GM23338 (cell line): Measurements from ENCODE around the gene COL20A1. TPM values are rescaled to one million over a fixed set of nuclear protein-coding genes. Genes with fewer than 3 reads are reported as not detected.

Experiments
- ATAC-seq: fragments of 200-7000 bp; cut with Tn5 transposase; 3 replicates; pipeline ENCODE4 v1.9.1; 2020
- DNase-seq: peaks from one replicate; pipeline ENCODE4 v3.0.0-alpha.2; 2015; ENCODE audit warnings: low spot score
- H2AFZ ChIP-seq: fragments of 200-600 bp; sonication (generic); 2 replicates; pipeline ENCODE4 v1.8.0; 2016; ENCODE audit warnings: antibody characterized with exemption, mild to moderate bottlenecking, moderate library complexity
- H3F3A ChIP-seq: fragments of 200-600 bp; sonication (generic); replicated peaks from 2 replicates; pipeline ENCODE4 v1.8.0; 2017; ENCODE audit warnings: antibody characterized with exemption, mixed run types, low read depth
- H3K27ac ChIP-seq: fragments of 200-600 bp; sonication (generic); 2 replicates; pipeline ENCODE4 v1.6.1; 2016; ENCODE audit warnings: low read depth
- H3K27me3 ChIP-seq: fragments of 200-600 bp; sonication (generic); 2 replicates; pipeline ENCODE4 v1.8.0; 2016; ENCODE audit warnings: mild to moderate bottlenecking, mixed run types, moderate library complexity; ENCODE audit not compliant: insufficient read depth
- H3K36me3 ChIP-seq: fragments of 200-600 bp; sonication (generic); 2 replicates; pipeline ENCODE4 v1.8.0; 2016; ENCODE audit warnings: mild to moderate bottlenecking; ENCODE audit not compliant: insufficient read depth
- H3K4me1 ChIP-seq: fragments of 200-600 bp; sonication (generic); 2 replicates; pipeline ENCODE4 v1.8.0; 2016; ENCODE audit warnings: mild to moderate bottlenecking, moderate library complexity; ENCODE audit not compliant: insufficient read depth
- H3K4me2 ChIP-seq: fragments of 200-600 bp; sonication (generic); 2 replicates; pipeline ENCODE4 v1.7.1; 2017; ENCODE audit warnings: mixed run types
- H3K4me3 ChIP-seq: fragments of 200-600 bp; sonication (generic); 2 replicates; pipeline ENCODE4 v1.6.1; 2016; ENCODE audit warnings: mixed run types
- H3K79me2 ChIP-seq: fragments of 200-600 bp; sonication (generic); replicated peaks from 2 replicates; pipeline ENCODE4 v1.8.0; 2017; ENCODE audit warnings: mild to moderate bottlenecking; ENCODE audit not compliant: insufficient read depth
- H3K9me2 ChIP-seq: fragments of 200-600 bp; sonication (generic); 2 replicates; pipeline ENCODE4 v1.8.0; 2017; ENCODE audit not compliant: insufficient read depth
- H4K20me1 ChIP-seq: fragments of 200-600 bp; sonication (generic); replicated peaks from 2 replicates; pipeline ENCODE4 v1.8.0; 2017; ENCODE audit warnings: mild to moderate bottlenecking; ENCODE audit not compliant: insufficient read depth
- H3K27ac Mint-ChIP-seq: 2 replicates; pipeline ENCODE4 v1.8.0; 2020; ENCODE audit warnings: inconsistent platforms, mild to moderate bottlenecking, moderate library complexity, mixed read lengths
- H3K27me3 Mint-ChIP-seq: 3 replicates; pipeline ENCODE4 v1.8.0; 2022; ENCODE audit warnings: low read depth, mild to moderate bottlenecking, moderate library complexity, mixed read lengths, inconsistent platforms; ENCODE audit not compliant: insufficient read depth, poor library complexity
- H3K36me3 Mint-ChIP-seq: 3 replicates; pipeline ENCODE4 v1.8.0; 2021; ENCODE audit warnings: low read depth, mild to moderate bottlenecking, inconsistent platforms, moderate library complexity, mixed read lengths
- H3K4me1 Mint-ChIP-seq: 3 replicates; pipeline ENCODE4 v1.8.0; 2020; ENCODE audit warnings: mild to moderate bottlenecking, inconsistent platforms, mixed read lengths
- H3K4me3 Mint-ChIP-seq: 3 replicates; pipeline ENCODE4 v1.8.0; 2021; ENCODE audit warnings: moderate library complexity, mild to moderate bottlenecking, inconsistent platforms, mixed read lengths
- H3K9me3 Mint-ChIP-seq: 3 replicates; pipeline ENCODE4 v1.8.0; 2020; ENCODE audit warnings: moderate library complexity, mild to moderate bottlenecking, inconsistent platforms, mixed read lengths
- CREB1 ChIP-seq: fragments of 250-450 bp; sonication (Bioruptor Pico); IDR thresholded peaks from 2 replicates; pipeline ENCODE4 v1.5.0; 2020; ENCODE audit warnings: low read depth, mild to moderate bottlenecking, moderate library complexity
- CTCF ChIP-seq, 2 experiments: fragments of 200-600 bp in 1 of 2; sonication (generic) in 1 of 2; conservative IDR thresholded peaks; 2 replicates each; pipeline versions ENCODE4 v1.5.1 to v1.6.1; 2016 to 2017; ENCODE audit warnings: antibody characterized with exemption in 2 of 2, low read depth in 2 of 2, mild to moderate bottlenecking in 2 of 2, moderate library complexity in 1 of 2
- ETS1 ChIP-seq: IDR thresholded peaks from 2 replicates; pipeline ENCODE4 v1.6.1; 2016; ENCODE audit warnings: antibody characterized with exemption
- EZH2 ChIP-seq: fragments of 200-600 bp; sonication (generic); IDR thresholded peaks from one replicate; pipeline ENCODE4 v1.8.0; 2017; ENCODE audit warnings: antibody characterized with exemption, mild to moderate bottlenecking, low read depth; ENCODE audit not compliant: unreplicated experiment
- EZH2phosphoT487 ChIP-seq: fragments of 200-600 bp; sonication (generic); IDR thresholded peaks from one replicate; pipeline ENCODE4 v1.8.1; 2018; ENCODE audit warnings: antibody characterized with exemption; ENCODE audit not compliant: unreplicated experiment
- JUNB ChIP-seq: IDR thresholded peaks from one replicate; pipeline ENCODE4 v1.6.1; 2016; ENCODE audit warnings: antibody characterized with exemption; ENCODE audit not compliant: unreplicated experiment
- NANOG ChIP-seq: IDR thresholded peaks from 2 replicates; pipeline ENCODE4 v1.6.1; 2016; ENCODE audit warnings: antibody characterized with exemption, borderline replicate concordance
- POLR2AphosphoS5 ChIP-seq: IDR thresholded peaks from 2 replicates; pipeline ENCODE4 v1.6.1; 2016; ENCODE audit warnings: antibody characterized with exemption, low read depth
- REST ChIP-seq: IDR thresholded peaks from one replicate; pipeline ENCODE4 v1.6.1; 2018; ENCODE audit warnings: antibody characterized with exemption; ENCODE audit not compliant: unreplicated experiment
- STAT1 ChIP-seq: IDR thresholded peaks from one replicate; pipeline ENCODE4 v1.6.1; 2016; ENCODE audit warnings: antibody characterized with exemption; ENCODE audit not compliant: unreplicated experiment
- ZNF114 ChIP-seq: fragments of 250-450 bp; sonication (Bioruptor Pico); IDR thresholded peaks from 2 replicates; pipeline ENCODE4 v1.5.0; 2020; ENCODE audit warnings: mild to moderate bottlenecking, moderate library complexity
- ZNF331 ChIP-seq: fragments of 250-450 bp; sonication (Bioruptor Pico); IDR thresholded peaks from 2 replicates; pipeline ENCODE4 v1.5.0; 2020; ENCODE audit warnings: low read depth, mild to moderate bottlenecking, moderate library complexity
- ZNF462 ChIP-seq: fragments of 250-450 bp; sonication (Bioruptor Pico); IDR thresholded peaks from 2 replicates; pipeline ENCODE4 v1.5.0; 2020; ENCODE audit warnings: mild to moderate bottlenecking, moderate library complexity
- polyA plus RNA-seq: library from polyadenylated mRNA; unstranded; fragments of >200 nt; fragmentation: Nextera tagmentation; extraction: Ambion mirVana; gene quantifications from 2 replicates; pipeline ENCODE4 v1.2.1, GENCODE V29; 2016
- total RNA-seq: library from RNA; depleted of rRNA; stranded (reverse); fragments of >200 nt; shearing (Covaris generic); gene quantifications from 2 replicates; pipeline ENCODE4 v1.2.3, GENCODE V29; 2014

The COL20A1 gene
- total and polyA plus RNA-seq, 2 experiments from 2014 or later, result 0.28 to 0.79 TPM

- Histone ChIP-seq H3K9me2 (no peaks in the 10 kb centered on the region), H3K27ac (no peak overlapping the region)
- no peak overlapping the region for H3K27ac Mint-ChIP-seq
Observed at GRCh38 chr20:63293871-63294535, 1.0 kb downstream of the COL20A1 start.

More at GRCh38 chr20:63293871-63294535, 1.0 kb downstream of the COL20A1 start:
- no peak overlapping the region for H2AFZ ChIP-seq
- H3K36me3 ChIP-seq, result no peaks in the 10 kb centered on the region
- H3F3A ChIP-seq, result no peaks in the 10 kb centered on the region
- Mint-ChIP-seq H3K36me3 (no peaks in the 10 kb centered on the region), H3K27me3 (peaks cover 31% of the 10 kb centered on the region), H3K9me3 (no peaks in the 10 kb centered on the region), H3K4me1 (peaks cover 21% of the 10 kb centered on the region), H3K4me3 (no peak overlapping the region)
- H3K4me2 ChIP-seq, result no peak overlapping the region
- no peak for ATAC-seq
- peaks cover 22% of the 10 kb centered on the region for H3K4me1 ChIP-seq
- TF ChIP-seq ZNF331 (CRISPR knock-in tag) (no peak), ETS1 (no peak), CTCF (conservative IDR thresholded peaks at IDR 0.05; ENCODE audit: low read depth in 2 of 2) (no peak), ZNF114 (CRISPR knock-in tag) (no peak), CREB1 (CRISPR knock-in tag) (no peak), JUNB (no peak), NANOG (no peak), ZNF462 (CRISPR knock-in tag) (no peak), REST (no peak), POLR2AphosphoS5 (no peak), EZH2phosphoT487 (no peak), EZH2 (no peak), STAT1 (no peak)
- H3K79me2 ChIP-seq, result no peaks in the 10 kb centered on the region
- DNase-seq, result peak; percentile 62
- no peak overlapping the region for H3K4me3 ChIP-seq
- H4K20me1 ChIP-seq, result no peaks in the 10 kb centered on the region
- no peaks in the 10 kb centered on the region for H3K27me3 ChIP-seq
